GM18858 (cell line): Measurements from ENCODE around the gene AGRN.
"Not testable (repeated sequence)": the region's sequence is repeated elsewhere in the genome, so short reads cannot be mapped to it uniquely, and the experiment has no call there.

Experiments
- ATAC-seq: cut with Tn5 transposase; IDR thresholded peaks from one replicate; pipeline ENCODE4 v1.9.1; 2021; ENCODE audit not compliant: unreplicated experiment

AGRN gene

GRCh38 chr1:981491-981954 lies 38.4 kb upstream of the AGRN start:
- ATAC-seq: no peak

DNA sequence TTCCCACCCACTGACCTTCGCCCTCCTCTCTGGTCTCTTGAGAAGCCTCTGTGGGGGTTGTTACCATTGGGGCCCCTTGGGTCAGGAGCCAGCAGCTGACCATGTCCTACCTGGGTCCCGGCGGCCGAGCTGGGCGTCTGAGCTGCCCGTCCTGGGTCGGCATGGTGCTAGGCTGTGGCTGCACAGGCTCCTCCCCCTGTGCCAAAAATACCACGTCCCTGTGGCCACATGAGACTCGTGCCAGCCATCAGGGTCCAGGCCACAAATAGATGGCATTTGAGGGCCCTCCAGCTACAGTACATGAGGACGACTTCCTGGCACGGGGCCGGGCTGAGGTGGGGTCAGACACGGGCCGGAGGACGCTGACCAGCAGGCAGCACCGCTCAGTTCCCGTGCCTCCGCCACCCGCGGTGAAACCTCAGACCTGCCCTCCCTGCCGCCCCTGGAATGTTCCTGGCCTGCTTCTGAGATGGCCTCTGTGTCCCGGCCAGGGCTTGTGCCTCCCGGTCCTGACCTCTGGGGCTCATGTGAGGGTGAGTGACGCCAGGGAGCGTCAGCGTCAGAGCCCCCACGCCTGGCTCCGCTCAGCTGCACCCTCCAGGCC lies 37.9 kb upstream of the AGRN start, which contains the start of gene PERM1:
Gene PERM1 (minus strand): TSS at position 139 of the 604 bp plus-strand sequence. CDS start 1,064 bp downstream, outside the sequence.
- no peak for ATAC-seq

DNA sequence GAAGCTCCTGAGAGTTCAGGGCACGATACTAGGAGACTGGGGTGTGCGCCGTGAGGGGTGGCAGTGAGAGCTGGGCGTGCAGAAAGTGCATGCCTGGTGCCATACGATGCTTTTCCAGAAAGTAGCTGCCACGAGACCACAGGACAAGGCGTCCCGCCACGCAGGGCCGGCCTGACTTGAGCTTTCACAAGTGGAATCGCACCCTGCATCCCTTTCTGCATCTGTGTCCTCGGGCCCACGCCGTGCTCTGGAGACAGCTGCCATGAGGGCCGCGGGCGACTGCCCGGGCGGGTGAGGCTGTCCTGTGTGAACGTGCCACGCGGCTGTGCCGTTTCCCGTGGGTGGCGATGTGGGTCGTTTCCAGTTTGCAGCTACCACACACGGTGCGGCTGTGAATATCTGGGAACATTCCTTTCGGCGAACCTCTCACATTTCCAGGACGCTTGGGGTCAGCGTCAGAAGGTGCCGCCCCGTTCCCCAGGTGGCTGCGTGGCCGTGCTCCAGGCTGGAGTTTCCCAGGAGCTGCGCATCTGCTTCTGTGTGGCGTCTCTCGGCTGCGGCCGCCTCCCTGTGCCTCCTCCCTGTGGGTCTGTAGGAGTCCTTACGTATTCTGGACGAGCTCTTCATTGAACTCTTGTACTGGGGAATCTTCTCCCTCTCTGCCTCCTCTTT lies 37.0 kb upstream of the AGRN start:
- no peak for ATAC-seq

GRCh38 chr1:983798-984475 lies 36.0 kb upstream of the AGRN start:
- ATAC-seq: no peak

DNA sequence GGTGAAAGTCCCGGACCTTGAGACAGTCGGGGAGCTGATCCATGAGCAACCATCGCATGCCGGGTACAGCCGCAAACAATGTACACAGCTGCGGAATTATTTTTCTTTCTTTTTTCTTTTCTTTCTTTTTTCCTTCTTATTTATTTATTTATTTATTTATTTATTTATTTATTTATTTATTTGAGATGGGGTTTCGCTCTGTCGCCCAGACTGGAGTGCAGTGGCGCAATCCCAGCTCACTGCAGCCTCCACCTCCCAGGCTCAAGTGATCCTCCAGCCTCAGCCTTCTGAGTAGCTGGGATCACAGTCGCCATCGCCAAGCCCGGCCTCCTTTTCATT lies 35.5 kb upstream of the AGRN start:
- no peak for ATAC-seq

- ATAC-seq: no peak
Measured at GRCh38 chr1:985126-985525, 34.8 kb upstream of the AGRN start.

- not testable (repeated sequence) for ATAC-seq
Measured at GRCh38 chr1:988061-988460, 31.9 kb upstream of the AGRN start.

DNA sequence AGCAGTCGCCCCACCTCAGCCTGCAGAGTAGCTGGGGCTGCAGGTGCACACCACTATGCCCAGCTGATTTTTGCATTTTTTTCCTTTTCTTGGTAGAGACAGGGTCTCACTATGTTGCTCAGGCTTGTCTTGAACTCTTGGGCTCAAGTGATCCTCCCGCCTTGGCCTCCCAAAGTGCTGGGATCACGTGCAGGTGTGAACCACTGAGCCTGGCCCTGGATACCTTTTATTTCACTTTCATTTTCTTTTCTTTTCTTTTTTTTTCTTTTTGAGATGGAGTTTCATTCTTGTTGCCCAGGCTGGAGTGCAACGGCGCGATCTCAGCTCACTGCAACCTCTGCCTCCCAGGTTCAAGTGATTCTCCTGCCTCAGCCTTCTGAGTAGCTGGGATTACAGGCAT lies 28.6 kb upstream of the AGRN start:
- not testable (repeated sequence) for ATAC-seq

GRCh38 chr1:991895-992294 lies 28.0 kb upstream of the AGRN start:
- ATAC-seq: no peak

GRCh38 chr1:992362-992761 lies 27.6 kb upstream of the AGRN start:
- no peak for ATAC-seq

DNA sequence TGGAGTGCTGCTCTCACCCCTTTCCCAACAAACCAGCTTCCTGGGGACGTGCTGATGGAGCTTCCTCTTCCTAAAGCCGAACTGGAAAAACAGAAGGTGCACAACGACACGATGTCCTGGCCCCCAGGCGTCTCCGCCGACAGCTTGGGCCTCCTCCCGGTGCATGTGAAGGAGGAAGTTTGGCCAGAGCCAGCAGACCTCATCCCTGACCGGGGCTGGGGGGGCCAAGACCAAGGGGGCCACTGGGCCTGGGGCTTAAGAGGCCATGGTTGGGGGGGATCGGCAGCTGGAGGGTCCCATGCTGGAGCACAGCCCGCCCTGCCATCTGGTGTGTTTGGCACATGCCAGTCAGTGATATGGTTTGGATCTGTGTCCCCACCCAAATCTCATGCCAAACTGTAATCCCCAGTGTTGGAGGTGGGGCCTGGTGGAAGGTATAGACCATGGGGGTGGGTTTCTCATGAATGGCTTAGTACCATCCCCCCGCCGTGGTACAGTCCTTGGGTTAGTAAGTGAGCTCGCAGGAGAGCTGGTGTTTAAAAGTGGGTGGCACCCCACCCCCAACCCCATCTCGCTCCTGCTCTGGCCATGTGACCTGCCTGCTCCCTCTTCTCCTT lies 26.4 kb upstream of the AGRN start:
- no peak for ATAC-seq

DNA sequence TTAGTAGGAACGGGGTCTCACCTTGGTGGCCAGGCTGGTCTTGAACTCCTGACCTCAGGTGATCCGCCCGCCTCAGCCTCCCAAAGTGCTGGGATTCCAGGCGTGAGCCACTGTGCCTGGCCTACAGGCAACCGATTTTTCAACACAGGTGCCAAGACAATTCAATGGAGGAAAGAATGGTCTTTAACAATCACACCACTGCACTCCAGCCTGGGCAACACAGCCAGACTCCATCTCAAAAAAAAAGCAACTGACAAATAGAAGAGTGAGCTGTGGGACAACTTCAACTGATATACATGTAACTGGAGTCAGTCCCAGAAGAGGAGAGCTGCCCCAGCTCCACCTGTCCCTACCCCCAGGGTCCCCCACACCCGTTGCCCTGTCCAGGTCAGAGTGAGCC lies 25.4 kb upstream of the AGRN start:
- ATAC-seq: not testable (repeated sequence)

DNA sequence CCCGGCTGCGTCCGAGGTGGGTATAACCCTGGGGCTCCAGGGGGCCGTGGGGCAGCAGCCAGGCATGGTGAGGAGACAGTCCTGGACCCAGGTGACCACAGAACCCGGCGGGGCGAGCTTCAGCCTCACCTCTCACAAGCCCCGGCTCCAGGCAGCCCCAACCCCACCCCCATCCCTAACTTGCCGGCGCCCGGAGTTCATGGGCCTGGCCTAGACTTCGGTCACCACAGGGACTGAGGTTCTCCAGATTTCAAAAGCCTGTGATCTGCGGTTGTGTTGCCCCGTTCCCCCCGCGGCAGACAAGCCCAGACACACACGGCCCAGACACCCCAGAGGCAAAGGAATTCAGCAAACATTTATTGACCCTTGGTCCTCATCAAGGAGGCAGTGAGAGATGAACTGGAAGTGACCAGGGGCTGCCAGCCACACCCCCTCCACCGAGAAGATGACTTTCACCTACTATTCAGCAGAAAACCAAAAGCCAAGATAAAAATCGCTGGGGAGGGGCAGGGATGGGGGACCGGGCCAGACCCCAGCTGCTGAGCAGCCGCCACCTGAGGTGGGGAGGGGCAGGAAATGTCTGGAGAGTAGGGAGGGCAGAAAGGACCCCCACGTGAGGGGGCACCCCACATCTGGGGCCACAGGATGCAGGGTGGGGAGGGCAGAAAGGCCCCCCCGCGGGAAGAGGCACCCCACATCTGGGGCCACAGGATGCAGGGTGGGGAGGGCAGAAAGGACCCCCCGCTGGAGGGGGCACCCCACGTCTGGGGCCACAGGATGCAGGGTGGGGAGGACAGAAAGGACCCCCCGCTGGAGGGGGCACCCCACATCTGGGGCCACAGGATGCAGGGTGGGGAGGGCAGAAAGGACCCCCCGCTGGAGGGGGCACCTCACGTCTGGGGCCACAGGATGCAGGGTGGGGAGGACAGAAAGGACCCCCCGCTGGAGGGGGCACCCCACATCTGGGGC lies 24.0 kb upstream of the AGRN start:
- no peak for ATAC-seq

GRCh38 chr1:996851-997712 lies 22.8 kb upstream of the AGRN start:
- no peak for ATAC-seq

- ATAC-seq: no peak
Measured at GRCh38 chr1:997713-997992, 22.3 kb upstream of the AGRN start.

DNA sequence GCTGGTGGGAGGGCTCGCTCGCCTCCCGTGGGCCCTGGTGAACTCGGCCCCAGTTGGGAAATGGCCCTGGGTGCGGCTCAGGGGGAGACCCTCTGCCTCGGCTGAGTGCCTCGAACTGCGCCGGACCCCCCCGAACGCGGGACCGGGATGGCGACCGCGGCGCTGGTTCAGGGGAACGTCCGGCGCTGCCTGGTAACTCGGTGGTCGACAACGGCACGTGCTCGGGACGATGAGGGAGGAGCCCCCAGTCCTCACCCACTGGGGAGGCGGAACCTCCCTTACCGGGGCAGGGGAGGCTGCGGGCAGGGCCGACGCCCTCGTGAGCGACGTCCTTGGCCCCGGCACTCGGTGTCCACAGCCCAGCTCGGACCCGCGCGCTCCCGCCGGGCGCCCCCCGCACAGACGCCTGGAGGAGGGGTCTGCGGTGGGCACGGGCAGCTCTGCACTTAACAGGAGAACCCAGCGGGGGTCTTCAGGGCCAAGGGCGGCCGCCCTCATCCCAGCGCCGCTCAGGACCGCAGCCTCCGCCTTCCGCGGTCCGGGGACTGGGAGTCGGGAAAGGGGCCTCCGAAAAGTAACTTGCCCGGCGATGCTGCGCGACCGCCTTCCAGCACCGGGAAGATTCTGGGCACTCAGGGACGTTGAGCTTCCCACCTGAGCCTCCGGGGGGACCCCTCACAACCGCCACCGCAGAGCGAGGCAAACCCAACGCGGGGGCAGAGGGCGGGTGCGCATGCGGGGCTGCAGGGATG lies 21.8 kb upstream of the AGRN start:
- ATAC-seq: no peak

DNA sequence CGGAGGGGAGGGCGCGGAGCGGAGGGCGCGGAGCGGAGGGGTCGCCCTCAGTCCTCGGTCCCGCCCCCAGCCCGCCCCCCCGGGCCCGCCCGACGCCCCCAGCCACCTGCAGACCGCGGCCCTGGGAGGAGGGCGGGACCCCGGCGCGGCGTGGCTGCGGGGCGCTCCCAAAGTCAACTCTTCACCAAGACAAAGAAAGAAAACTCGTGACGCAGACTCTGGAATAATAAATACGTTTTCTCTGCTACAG lies 21.2 kb upstream of the AGRN start:
- no peak for ATAC-seq

GRCh38 chr1:998995-999724 lies 20.8 kb upstream of the AGRN start:
- ATAC-seq: no peak
